DND-41 (cell line): ENCODE measurements around the gene PPP1CB.

Experiments
- ATAC-seq: fragments of 200-7000 bp; cut with Tn5 transposase; 3 replicates; pipeline ENCODE4 v1.9.1; 2021; ENCODE audit warnings: low read depth; ENCODE audit not compliant: insufficient read depth
- DNase-seq: peaks from one replicate; pipeline ENCODE4 v3.0.0-alpha.2; 2020
- H2AFZ ChIP-seq: 2 replicates; pipeline ENCODE4 v1.6.0; 2012; ENCODE audit warnings: low read depth, low read length
- H3K27ac ChIP-seq: 2 replicates; pipeline ENCODE4 v1.5.1; 2012; ENCODE audit warnings: low read length, inconsistent platforms
- H3K27me3 ChIP-seq: fragments of 200-600 bp; sonication (generic); 2 replicates; pipeline ENCODE4 v1.6.0; 2012; ENCODE audit warnings: low read length, mild to moderate bottlenecking, inconsistent platforms; ENCODE audit not compliant: insufficient read depth, poor library complexity
- H3K36me3 ChIP-seq: 2 replicates; pipeline ENCODE4 v1.5.1; 2012; ENCODE audit warnings: low read length, inconsistent platforms; ENCODE audit not compliant: insufficient read depth
- H3K4me1 ChIP-seq: 2 replicates; pipeline ENCODE4 v1.5.1; 2012; ENCODE audit warnings: mild to moderate bottlenecking, low read length; ENCODE audit not compliant: insufficient read depth
- H3K4me2 ChIP-seq: 2 replicates; pipeline ENCODE4 v1.6.0; 2012; ENCODE audit warnings: mild to moderate bottlenecking, moderate library complexity, low read length, inconsistent platforms; ENCODE audit not compliant: insufficient read depth
- H3K4me3 ChIP-seq, 2 experiments: fragments of 200-600 bp in 1 of 2; shearing (Covaris generic) in 1 of 2; 2 replicates each; pipeline ENCODE4 v1.5.1; 2012 to 2016; ENCODE audit warnings: inconsistent platforms in 2 of 2, low read length in 2 of 2, mild to moderate bottlenecking in 2 of 2, low read depth in 1 of 2, moderate library complexity in 1 of 2
- H3K79me2 ChIP-seq: 2 replicates; pipeline ENCODE4 v1.6.0; 2012; ENCODE audit warnings: low read length, inconsistent platforms; ENCODE audit not compliant: insufficient read depth
- H3K9ac ChIP-seq: 2 replicates; pipeline ENCODE4 v1.6.0; 2012; ENCODE audit warnings: low read depth, mild to moderate bottlenecking, inconsistent platforms, low read length, moderate library complexity
- H3K9me3 ChIP-seq: 2 replicates; pipeline ENCODE4 v1.5.1; 2012; ENCODE audit warnings: low read length, moderate library complexity, mild to moderate bottlenecking, inconsistent platforms; ENCODE audit not compliant: insufficient read depth, severe bottlenecking
- H4K20me1 ChIP-seq: 2 replicates; pipeline ENCODE4 v1.6.0; 2012; ENCODE audit warnings: low read length; ENCODE audit not compliant: insufficient read depth
- EZH2 ChIP-seq: IDR thresholded peaks from 3 replicates; pipeline ENCODE4 v1.6.1; 2012; ENCODE audit warnings: borderline replicate concordance, low read depth, mild to moderate bottlenecking, moderate library complexity, low read length, inconsistent platforms; ENCODE audit not compliant: severe bottlenecking
- TF ChIP-seq, protein P1 (sequence below): IDR thresholded peaks from 2 replicates; pipeline ENCODE4 v1.5.1; 2012; ENCODE audit warnings: borderline replicate concordance, low read length, moderate library complexity, mild to moderate bottlenecking; ENCODE audit not compliant: poor library complexity, severe bottlenecking; ENCODE audit errors: extremely low read depth

Gene PPP1CB

DNA sequence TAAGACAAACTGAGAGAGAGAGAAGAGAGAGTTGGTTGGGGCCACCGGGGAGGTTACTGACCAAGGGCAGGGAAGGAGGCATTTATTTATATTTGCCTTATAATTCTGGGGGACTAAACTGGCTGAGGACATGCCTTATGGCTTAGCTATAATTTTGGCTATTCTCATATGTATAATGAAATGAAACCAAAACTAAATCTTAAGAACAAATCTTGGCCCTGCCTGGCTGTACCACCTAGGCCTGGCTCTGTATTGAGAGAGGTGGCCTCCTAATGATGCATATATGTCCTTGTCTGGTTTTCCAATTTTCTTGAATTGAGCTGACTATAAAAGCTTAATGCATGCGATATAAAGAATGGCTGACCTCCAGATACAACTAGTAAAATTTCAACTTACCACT lies 3.5 kb upstream of the PPP1CB start:
- Histone ChIP-seq H3K9me3 (no peaks in the 10 kb centered on the region), H2AFZ (no peak overlapping the region), H3K9ac (no peak overlapping the region), H3K27me3 (no peaks in the 10 kb centered on the region), H4K20me1 (peaks cover 4% of the 10 kb centered on the region; the same call in 1 of the 2 replicates), H3K36me3 (peaks cover 3% of the 10 kb centered on the region; the same call in 1 of the 2 replicates), H3K79me2 (peaks cover 23% of the 10 kb centered on the region), H3K4me3 (no peak overlapping the region), H3K4me2 (no peak overlapping the region), H3K4me1 (peaks cover 12% of the 10 kb centered on the region), H3K27ac (no peak overlapping the region)
- no peak for ATAC-seq
- no peak for TF ChIP-seq EZH2
- TF ChIP-seq, protein P1, sequence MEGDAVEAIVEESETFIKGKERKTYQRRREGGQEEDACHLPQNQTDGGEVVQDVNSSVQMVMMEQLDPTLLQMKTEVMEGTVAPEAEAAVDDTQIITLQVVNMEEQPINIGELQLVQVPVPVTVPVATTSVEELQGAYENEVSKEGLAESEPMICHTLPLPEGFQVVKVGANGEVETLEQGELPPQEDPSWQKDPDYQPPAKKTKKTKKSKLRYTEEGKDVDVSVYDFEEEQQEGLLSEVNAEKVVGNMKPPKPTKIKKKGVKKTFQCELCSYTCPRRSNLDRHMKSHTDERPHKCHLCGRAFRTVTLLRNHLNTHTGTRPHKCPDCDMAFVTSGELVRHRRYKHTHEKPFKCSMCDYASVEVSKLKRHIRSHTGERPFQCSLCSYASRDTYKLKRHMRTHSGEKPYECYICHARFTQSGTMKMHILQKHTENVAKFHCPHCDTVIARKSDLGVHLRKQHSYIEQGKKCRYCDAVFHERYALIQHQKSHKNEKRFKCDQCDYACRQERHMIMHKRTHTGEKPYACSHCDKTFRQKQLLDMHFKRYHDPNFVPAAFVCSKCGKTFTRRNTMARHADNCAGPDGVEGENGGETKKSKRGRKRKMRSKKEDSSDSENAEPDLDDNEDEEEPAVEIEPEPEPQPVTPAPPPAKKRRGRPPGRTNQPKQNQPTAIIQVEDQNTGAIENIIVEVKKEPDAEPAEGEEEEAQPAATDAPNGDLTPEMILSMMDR = no peak
- no peak for DNase-seq

DNA sequence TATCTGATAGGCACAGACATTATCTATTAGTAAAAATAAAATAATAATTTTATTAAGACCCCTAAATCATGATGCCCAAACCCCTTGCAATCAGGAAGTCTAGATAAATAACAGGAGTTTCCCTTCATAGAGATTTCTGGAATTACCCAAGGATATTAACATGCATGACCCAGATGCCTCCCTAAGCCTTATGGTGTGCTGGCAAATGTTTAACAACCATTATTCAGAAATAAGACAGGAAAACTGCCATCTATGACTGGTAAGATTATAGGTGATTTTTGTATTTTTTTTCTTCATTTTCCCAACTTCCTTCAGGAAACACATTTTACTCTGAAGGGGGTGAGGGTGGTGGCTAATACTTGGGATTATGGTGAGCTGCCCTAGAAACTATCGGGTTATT lies 2.7 kb upstream of the PPP1CB start:
- Histone ChIP-seq H3K27ac (no peak overlapping the region), H3K4me3 (no peak overlapping the region), H3K4me1 (peaks cover 19% of the 10 kb centered on the region), H2AFZ (no peak overlapping the region), H3K4me2 (no peak overlapping the region), H3K36me3 (peaks cover 3% of the 10 kb centered on the region; the same call in 1 of the 2 replicates), H4K20me1 (peaks cover 6% of the 10 kb centered on the region; the same call in 1 of the 2 replicates), H3K79me2 (peaks cover 30% of the 10 kb centered on the region), H3K9me3 (no peaks in the 10 kb centered on the region), H3K9ac (no peak overlapping the region), H3K27me3 (no peaks in the 10 kb centered on the region)
- ATAC-seq = no peak
- no peak for TF ChIP-seq EZH2
- TF ChIP-seq, protein P1 = no peak
- DNase-seq = no peak

DNA sequence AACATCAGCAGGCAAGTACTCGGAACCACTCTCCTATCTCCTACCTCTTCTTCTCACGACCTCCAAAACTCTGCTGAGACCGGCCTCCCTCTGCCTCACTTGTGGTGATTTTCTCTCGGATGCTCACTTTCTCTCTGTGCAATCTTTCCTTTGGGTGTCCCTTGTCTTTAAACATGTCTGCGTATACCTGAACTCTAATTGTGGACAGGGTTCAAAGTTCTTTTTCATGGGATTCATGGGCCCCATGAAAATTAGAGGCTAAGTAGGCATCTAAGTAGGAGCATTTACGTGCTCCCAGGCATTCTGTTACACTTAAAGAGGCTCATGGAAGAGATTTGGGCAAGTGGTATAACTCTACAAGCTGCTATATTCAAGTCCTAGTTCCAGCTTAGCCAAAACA lies 2.1 kb upstream of the PPP1CB start:
- no peak for DNase-seq
- Histone ChIP-seq H3K4me3 (no peak overlapping the region), H3K36me3 (peaks cover 3% of the 10 kb centered on the region; the same call in 1 of the 2 replicates), H3K27me3 (no peaks in the 10 kb centered on the region), H2AFZ (no peak overlapping the region), H3K9me3 (no peaks in the 10 kb centered on the region), H3K79me2 (peaks cover 36% of the 10 kb centered on the region), H3K4me1 (peaks cover 25% of the 10 kb centered on the region), H4K20me1 (peaks cover 9% of the 10 kb centered on the region; the same call in 1 of the 2 replicates), H3K4me2 (no peak overlapping the region), H3K27ac (no peak overlapping the region), H3K9ac (no peak overlapping the region)
- no peak for ATAC-seq
- no peak for TF ChIP-seq EZH2
- TF ChIP-seq, protein P1 = no peak
